ENCODE measurements around the gene TMEM121B.
A peak's percentile ranks its signal among the peaks of the same experiment; 100 is the strongest.
"Not testable (repeated sequence)": the region's sequence is repeated elsewhere in the genome, so short reads cannot be mapped to it uniquely, and the experiment has no call there.

Gene TMEM121B

GRCh38 chr22:17121233-17122195, at the start of gene TMEM121B:
TMEM121B (minus strand) TSS chr22:17121360; CDS start chr22:17121127, 233 bp downstream.
- peak; percentile 76 for DNase-seq

DNA sequence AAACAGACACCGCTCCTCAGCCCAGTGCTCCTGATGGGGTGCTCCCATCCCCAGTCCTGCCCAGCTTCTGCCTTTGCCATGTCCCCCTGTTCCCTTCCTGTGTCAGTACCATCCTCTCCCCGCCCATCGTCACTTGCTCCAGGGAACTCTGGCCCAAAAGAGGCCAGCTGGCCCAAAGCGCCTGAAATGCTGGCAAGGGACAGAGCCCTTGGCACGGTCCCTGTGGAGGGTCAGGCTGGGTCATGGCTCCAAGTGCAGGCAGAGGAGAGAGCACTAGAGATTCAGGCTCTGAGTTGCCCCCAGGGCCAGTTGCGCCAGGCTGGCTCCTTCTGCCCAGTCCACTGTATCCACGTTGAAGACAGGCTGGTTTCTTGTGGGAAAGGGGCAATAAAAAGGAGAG, 46.3 kb upstream of the TMEM121B start:
- no peak for DNase-seq

- no peak for DNase-seq
Measured at GRCh38 chr22:17164392-17165024, 43.3 kb upstream of the TMEM121B start.

- no peak for DNase-seq
Measured at GRCh38 chr22:17162731-17163130, 41.6 kb upstream of the TMEM121B start.

GRCh38 chr22:17161991-17162390, 40.8 kb upstream of the TMEM121B start:
- no peak for DNase-seq

GRCh38 chr22:17159504-17159951, 38.4 kb upstream of the TMEM121B start:
- DNase-seq: no peak

GRCh38 chr22:17158568-17159503, 37.7 kb upstream of the TMEM121B start, which contains the start of gene HDHD5:
HDHD5 (minus strand) TSS chr22:17159277; CDS start chr22:17159251, 26 bp downstream.
- peak; percentile 94 for DNase-seq

- no peak for DNase-seq
Measured at GRCh38 chr22:17158176-17158567, 37.0 kb upstream of the TMEM121B start.

GRCh38 chr22:17157714-17158113, 36.6 kb upstream of the TMEM121B start:
- DNase-seq: no peak

- DNase-seq: no peak
Measured at GRCh38 chr22:17155941-17156340, 34.8 kb upstream of the TMEM121B start.

DNA sequence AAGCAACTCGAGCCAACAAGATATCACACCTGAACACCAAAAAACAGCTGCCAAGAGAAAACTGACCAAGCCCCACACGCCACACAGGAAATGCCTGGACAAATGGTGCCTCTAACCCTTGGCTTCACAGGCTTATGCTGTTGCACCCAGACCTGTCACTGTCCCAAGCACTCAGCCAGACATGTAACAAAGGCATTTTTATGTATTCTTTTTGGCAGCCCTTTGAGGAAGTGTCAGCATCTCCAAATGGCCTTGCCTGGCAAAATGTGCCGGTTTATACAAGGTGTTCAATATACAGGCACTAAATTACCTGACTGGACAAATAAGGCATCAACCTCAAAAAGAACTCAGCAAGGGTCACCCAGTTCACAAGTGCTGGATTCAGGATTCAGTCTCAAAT, 31.8 kb upstream of the TMEM121B start:
- no peak for DNase-seq

DNA sequence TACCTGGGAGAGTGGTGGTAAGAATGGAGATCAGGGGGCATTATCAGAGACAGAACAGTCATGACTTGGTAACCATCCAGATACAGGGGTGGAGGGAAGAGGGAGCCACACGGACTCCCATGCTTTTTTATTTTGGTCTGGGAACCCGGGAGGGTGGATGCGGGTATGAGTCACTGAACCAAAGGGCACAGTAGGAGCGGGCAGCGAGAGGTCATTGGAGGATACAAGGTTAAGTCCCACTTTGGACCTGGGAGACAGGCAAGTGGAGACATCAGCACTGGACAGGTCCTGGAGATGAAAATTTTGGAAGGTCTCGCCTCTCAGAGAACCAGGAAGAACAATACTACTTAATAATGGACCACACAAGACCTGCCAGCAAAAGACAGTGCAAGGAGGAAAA, 31.2 kb upstream of the TMEM121B start:
- DNase-seq: no peak

DNA sequence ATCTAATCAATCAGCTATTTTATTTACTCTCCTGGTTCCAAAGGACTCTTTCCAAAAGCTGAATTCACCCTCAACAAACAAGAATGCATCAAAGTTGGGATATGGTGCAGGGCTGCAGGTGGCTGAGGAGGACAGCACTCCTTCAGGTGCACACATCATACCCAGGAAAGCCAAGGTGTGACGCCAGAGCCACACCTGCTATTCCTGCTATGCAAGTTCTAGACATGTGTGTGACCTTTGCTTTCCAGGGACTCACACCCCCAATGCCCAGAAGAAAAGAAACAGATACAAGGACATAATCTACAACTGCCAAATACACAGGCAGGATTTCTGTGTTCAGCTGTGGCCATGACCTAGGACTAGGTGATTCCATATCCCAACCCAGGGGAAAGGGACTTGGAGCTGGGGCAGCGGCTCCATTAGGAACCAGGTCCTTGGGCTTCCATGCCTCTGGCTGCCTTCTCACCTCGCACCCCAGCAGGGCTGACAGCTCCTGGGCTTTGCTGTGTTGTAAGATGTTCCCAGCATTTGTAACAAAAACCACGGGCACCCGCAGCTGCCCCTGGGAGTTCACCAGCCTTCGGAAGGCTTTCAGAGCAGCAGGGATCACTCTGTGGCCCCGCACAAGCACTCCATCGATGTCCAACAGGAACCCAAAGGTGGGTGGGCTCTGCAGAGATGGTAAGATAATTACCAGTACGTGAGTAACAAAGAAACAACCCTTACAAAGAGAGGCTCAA, 28.1 kb upstream of the TMEM121B start:
- DNase-seq: no peak

DNA sequence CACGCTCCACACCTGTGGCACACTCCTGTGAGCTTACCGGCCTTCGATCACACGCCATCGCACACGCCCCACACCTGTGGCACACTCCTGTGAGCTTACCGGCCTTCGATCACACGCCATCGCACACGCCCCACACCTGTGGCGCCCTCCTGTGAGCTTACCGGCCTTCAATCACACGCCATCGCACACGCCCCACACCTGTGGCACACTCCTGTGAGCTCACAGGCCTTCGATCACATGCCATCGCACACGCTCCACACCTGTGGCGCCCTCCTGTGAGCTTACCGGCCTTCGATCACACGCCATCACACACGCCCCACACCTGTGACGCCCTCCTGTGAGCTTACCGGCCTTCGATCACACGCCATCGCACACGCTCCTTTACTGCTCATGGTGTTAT, 26.3 kb upstream of the TMEM121B start:
- not testable (repeated sequence) for DNase-seq

DNA sequence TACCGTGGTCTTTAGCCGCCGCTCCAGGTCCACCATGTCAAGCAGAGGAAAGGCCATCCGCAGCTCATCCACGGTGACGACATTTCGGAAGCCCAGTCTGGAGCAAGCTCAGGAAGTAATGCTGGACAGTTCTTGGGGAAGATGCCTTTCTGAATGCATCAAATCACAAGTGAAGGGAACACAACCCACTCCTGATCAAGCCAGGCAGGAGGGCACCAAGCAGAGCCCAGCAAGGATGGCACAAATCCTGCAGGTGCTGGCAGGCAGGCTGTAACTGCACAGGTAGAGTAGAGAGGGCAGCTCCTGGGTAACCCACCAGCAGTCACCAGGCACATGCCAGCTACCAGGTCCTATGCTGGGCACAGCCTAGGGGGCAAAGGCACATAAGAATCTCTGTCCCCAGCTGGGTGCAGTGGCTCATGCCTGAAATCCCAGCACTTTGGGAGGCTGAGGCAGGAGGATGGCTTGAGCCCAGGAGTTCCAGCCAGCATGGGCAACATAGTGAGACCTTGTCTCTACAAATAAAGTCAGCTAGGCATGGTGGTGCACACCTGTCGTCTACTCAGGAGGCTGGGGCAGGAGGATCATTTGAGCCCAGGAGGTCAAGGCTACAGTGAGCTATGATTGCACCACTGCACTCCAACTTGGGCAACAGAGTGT, 24.0 kb upstream of the TMEM121B start:
- DNase-seq: no peak

DNA sequence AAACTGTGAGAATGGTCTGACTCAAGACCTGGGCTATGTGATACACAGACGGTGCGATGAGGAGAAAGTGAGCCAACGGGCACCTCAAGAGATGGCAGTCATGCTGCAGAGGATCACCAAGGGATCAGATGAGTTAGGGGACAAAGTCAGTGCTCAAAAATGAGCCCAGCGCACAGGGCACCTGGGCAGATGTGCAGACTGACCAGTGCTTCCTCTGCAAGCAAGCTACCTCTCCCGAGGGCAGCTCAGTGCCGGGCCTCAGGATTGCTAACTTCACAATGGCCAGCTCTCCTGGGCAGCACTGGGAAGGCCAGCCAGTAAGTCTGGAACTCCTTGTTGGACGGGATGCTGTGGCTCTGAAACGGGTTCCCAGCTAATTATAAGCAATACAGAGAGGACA, 22.7 kb upstream of the TMEM121B start:
- DNase-seq: no peak

GRCh38 chr22:17143101-17143500, 21.9 kb upstream of the TMEM121B start:
- DNase-seq: no peak

DNA sequence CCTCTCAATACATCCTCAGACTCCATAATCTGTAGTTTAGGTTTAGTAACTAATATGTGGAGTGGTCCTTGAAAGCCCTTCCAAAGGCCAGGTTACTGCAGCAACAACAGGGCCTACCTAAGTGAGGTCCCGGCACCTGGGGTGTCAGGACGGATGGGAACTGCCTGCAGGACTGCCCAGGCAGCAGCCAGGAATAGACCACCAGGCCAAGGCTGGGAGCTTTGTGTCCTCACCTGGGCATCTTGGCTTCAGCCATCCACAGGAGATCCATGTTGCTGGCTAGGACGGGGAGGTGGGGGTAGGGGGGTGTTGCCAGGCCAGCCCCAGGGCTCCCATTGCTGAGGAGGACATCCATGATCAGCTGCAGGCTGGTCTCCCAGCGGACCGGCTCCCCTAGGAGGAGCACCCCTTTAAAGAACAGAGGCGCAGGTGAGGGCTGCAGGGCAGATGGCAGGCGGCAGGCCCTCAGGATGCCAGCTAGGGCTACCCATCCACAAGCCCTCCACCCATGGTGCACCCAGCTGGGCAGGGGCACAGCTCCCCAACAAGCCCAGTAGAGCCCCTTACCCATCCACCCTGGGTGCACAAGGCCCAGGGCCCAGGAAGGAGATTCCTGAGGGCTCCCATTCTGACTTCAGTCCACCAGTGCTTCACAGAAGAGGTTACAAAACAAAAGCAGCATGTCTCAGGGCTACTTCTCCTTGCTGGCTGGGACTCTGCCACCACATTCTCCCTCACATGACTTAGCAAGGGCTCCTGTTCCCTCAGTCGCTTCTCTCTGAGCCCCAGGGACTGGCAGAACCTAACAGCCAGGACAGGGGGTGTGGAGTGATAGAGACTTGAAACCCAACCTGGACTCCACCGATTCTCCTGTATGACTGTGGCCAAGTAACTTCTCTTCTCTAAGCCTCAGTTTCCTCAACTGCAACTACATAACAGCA, 19.9 kb upstream of the TMEM121B start:
- DNase-seq: no peak

- DNase-seq: no peak
Measured at GRCh38 chr22:17140022-17140421, 18.9 kb upstream of the TMEM121B start.

GRCh38 chr22:17138513-17138912, 17.4 kb upstream of the TMEM121B start:
- no peak for DNase-seq
